NCI-H82 (cell line): Measurements from ENCODE around the gene ZBTB14.
A peak's percentile ranks its signal among the peaks of the same experiment; 100 is the strongest.

ENCODE experiments used
- DNase-seq: peaks from one replicate; lab custom pipeline; 2025; lab: John Stamatoyannopoulos, UW

ZBTB14 gene

GRCh38 chr18:5288517-5288935 is 7.0 kb downstream of the ZBTB14 start:
- DNase-seq, result no peak

- DNase-seq, result peak; percentile 56
These were observed 7.7 kb downstream of the ZBTB14 start for GRCh38 chr18:5287854-5288253.

- DNase-seq, result no peak
These were observed 9.0 kb downstream of the ZBTB14 start for GRCh38 chr18:5286525-5286924.

GRCh38 chr18:5285326-5285725 is 10.2 kb downstream of the ZBTB14 start:
- peak; percentile 61 for DNase-seq

- DNase-seq, result no peak
These were observed 10.7 kb downstream of the ZBTB14 start for GRCh38 chr18:5284808-5285207.

- DNase-seq, result no peak
These were observed 12.8 kb downstream of the ZBTB14 start for GRCh38 chr18:5282770-5283169.

- DNase-seq, result no peak
These were observed 18.6 kb downstream of the ZBTB14 start for GRCh38 chr18:5276947-5277346.

GRCh38 chr18:5275872-5276271 is 19.7 kb downstream of the ZBTB14 start:
- peak; percentile 92 for DNase-seq

- DNase-seq, result no peak
These were observed 26.7 kb downstream of the ZBTB14 start for GRCh38 chr18:5268874-5269273.

GRCh38 chr18:5266721-5267120 is 28.8 kb downstream of the ZBTB14 start:
- no peak for DNase-seq

- no peak for DNase-seq
These were observed 41.6 kb downstream of the ZBTB14 start for GRCh38 chr18:5253910-5254309.

GRCh38 chr18:5251117-5251516 is 44.4 kb downstream of the ZBTB14 start:
- no peak for DNase-seq

- DNase-seq, result no peak
These were observed 44.9 kb downstream of the ZBTB14 start for GRCh38 chr18:5250603-5251002.

- no peak for DNase-seq
These were observed 50.6 kb downstream of the ZBTB14 start for GRCh38 chr18:5244941-5245340.

GRCh38 chr18:5239447-5239846 is 56.1 kb downstream of the ZBTB14 start:
- DNase-seq, result no peak
